ENCODE results near the gene LRRIQ3.
A peak's percentile ranks its signal among the peaks of the same experiment; 100 is the strongest.
"Not testable (repeated sequence)": the region's sequence is repeated elsewhere in the genome, so short reads cannot be mapped to it uniquely, and the experiment has no call there.

Gene LRRIQ3

GRCh38 chr1:74195339-74195738 lies 2.6 kb downstream of the LRRIQ3 start:
- DNase-seq (ENCODE audit: low read depth in 2 of 2): no peak
- H3K4me3 ChIP-seq (replicated peaks in 1 of 2; ENCODE audit: low read depth in 2 of 2, low read length in 2 of 2): no peak overlapping the region
- no peak for TF ChIP-seq CTCF (IDR thresholded peaks at IDR 0.05; ENCODE audit: low read depth, low read length)

- peak; percentile 17 to 59 for DNase-seq (ENCODE audit: low read depth in 2 of 2)
- no peak for TF ChIP-seq CTCF (IDR thresholded peaks at IDR 0.05; ENCODE audit: low read depth, low read length)
- H3K4me3 ChIP-seq (replicated peaks in 1 of 2; ENCODE audit: low read depth in 2 of 2, low read length in 2 of 2): no peak overlapping the region
These were observed 4.1 kb downstream of the LRRIQ3 start for GRCh38 chr1:74193908-74194307.

- peak; percentile 15 to 34 for DNase-seq (ENCODE audit: low read depth in 2 of 2)
These were observed 17.5 kb downstream of the LRRIQ3 start for GRCh38 chr1:74180490-74180889.

GRCh38 chr1:74174423-74174822 lies 23.6 kb downstream of the LRRIQ3 start:
- H3K4me3 ChIP-seq (replicated peaks in 1 of 2; ENCODE audit: low read depth in 2 of 2, low read length in 2 of 2): not testable (repeated sequence)

More at GRCh38 chr1:74180490-74180889, 17.5 kb downstream of the LRRIQ3 start:
- no peak overlapping the region for H3K4me3 ChIP-seq (replicated peaks in 1 of 2; ENCODE audit: low read depth in 2 of 2, low read length in 2 of 2)
- no peak for TF ChIP-seq CTCF (IDR thresholded peaks at IDR 0.05; ENCODE audit: low read depth, low read length)

GRCh38 chr1:74162333-74162732 lies 35.6 kb downstream of the LRRIQ3 start:
- DNase-seq (ENCODE audit: low read depth in 2 of 2): no peak
- TF ChIP-seq CTCF (IDR thresholded peaks at IDR 0.05; ENCODE audit: low read depth, low read length): no peak
- H3K4me3 ChIP-seq (replicated peaks in 1 of 2; ENCODE audit: low read depth in 2 of 2, low read length in 2 of 2): no peak overlapping the region

More at GRCh38 chr1:74174423-74174822, 23.6 kb downstream of the LRRIQ3 start:
- DNase-seq (ENCODE audit: low read depth in 2 of 2): not testable (repeated sequence)

- TF ChIP-seq CTCF (IDR thresholded peaks at IDR 0.05; ENCODE audit: low read depth, low read length): no peak
- no peak for DNase-seq (ENCODE audit: low read depth in 2 of 2)
- no peak overlapping the region for H3K4me3 ChIP-seq (replicated peaks in 1 of 2; ENCODE audit: low read depth in 2 of 2, low read length in 2 of 2)
These were observed 36.5 kb downstream of the LRRIQ3 start for GRCh38 chr1:74161497-74161896.

GRCh38 chr1:74160046-74160445 lies 37.9 kb downstream of the LRRIQ3 start:
- H3K4me3 ChIP-seq (replicated peaks in 1 of 2; ENCODE audit: low read depth in 2 of 2, low read length in 2 of 2): no peak overlapping the region
- no peak for TF ChIP-seq CTCF (IDR thresholded peaks at IDR 0.05; ENCODE audit: low read depth, low read length)
- DNase-seq (ENCODE audit: low read depth in 2 of 2): no peak

Data from cardiac fibroblast (primary cell).